ENCODE data around the gene ZNF473.

The ZNF473 gene

DNA sequence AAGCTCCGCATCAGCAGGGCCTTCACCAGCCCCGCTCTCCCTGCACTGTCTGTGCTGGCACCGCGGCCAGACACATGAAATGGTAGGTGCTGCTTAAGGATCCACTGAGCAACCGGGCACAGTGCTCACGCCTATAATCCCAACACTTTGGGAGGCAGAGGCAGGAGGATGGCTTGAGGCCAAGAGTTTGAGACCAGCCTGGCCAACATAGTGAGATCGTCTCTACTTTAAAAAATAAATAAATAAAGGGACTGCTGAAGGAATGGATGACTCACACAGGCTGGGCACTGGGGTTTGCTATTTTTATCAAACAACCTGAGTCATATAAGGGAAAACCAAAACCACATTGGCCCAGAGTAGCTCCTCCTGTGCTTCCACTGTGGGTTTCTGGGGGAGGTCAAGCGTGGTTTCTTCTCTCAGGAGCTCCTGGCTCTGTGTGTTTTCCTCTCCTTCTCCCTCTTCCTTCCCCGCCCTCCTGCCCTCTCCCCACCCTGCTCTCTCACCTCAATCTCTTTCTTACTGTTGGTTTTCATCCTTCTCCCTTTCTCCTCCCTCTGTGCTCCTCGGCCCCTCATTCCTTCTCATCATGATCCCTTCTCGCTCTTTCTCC, 21.9 kb upstream of the ZNF473 start:
- DNase-seq (ENCODE audit: low spot score), result peak; percentile 31

DNA sequence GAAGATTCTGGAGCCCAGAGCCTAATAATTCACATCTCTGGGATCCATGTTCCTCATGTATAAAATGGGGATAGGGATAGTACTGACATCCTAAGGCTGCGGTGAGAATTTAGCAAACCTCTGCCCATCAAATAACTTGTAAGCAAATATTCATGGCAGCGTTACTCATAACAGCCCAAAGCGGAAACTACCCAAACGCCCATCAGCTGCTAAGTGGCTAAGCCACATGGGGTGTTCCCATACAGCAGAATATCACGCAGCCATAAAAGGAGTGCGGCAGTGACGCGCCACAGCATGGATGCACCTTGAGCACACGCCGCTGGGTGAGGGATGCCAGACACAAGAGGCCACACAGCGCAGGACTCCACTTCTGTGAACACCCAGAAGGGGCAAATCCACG, 20.4 kb upstream of the ZNF473 start:
- no peak for DNase-seq (ENCODE audit: low spot score)

DNA sequence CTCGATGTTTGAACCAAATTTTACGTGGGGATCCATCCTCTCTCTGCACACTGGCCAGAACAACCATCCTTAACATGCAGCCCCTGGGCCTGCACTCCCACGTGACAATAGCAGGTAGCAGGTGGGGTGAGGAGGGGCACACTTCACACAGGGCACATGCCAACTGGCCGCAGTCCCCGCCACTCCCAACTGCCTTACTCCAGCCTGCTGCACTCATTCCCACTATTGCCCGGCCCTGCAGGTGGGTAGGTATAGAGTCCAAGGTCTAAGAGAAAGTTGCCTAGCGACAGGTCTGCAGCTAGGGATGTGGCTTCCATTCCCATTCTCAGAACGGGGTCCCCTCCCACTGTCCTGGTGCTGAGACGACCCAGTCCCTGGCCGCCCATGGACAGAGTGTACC, 18.6 kb upstream of the ZNF473 start:
- no peak for DNase-seq (ENCODE audit: low spot score)

DNA sequence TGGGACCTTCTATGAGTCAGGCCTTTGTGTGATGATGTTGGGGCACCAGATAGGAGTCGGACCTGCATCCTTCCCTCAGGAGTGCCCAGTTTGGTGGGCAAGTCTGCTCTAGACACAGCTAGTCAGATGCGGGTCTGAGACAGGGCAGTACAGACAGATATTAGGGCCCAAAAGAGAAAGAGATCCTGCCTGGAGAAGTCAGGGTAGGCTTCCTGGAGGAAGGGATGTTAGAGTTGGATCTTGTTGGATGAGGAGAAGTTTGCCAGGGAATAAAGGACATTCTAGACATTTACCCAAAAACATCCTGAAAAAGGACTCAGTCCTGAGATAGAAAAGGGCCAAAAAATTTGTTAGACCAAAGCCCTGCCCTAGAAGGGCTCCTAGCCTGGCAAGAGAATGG, 17.9 kb upstream of the ZNF473 start:
- DNase-seq (ENCODE audit: low spot score), result no peak

DNA sequence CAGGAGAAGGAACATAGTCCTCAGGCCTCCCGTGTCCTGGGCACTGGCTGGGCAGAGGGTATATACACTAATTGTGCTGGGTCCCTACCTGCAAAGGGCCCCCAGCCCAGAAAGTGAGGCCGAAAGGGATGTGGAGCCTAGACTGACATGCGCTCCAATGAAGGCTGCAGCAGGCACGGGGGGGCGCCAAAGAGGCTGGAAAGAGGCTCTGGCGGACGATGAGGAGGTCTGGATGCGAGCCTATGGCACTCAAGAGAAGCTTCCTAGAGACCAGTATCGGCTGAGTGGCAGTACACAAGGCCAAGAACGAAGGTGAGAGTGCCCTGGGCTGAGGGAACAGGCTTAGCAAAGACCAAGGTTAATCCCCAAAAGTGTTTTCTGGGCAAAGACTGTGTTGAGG, 17.3 kb upstream of the ZNF473 start:
- DNase-seq (ENCODE audit: low spot score), result no peak

DNA sequence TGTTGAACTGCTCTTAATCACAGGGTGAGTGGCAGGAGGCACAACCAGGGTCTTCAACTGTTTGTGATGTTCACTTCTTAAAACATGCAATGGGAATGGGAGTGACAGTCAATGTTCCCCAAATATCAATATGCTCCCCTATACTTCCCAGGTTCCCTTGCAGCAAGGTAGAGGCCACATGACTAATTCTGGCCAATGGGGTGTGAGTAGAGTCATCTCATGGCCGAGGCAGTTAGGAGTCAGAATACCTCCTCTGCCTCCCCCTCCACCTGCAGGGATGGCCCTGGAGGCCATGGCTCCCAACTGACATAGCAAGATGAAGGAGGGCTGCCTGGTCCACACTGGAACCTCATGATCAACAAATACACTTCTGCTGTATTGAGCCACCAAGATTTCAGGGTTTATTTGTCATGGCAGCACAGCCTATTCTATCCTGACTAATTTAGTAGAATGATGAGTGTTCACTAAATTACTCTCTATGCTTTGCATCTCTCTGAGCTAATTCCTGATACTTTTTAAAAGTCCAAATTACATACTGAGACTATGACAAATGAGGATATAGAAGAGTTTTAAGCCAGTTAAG, 9.5 kb upstream of the ZNF473 start:
- no peak for DNase-seq (ENCODE audit: low spot score)

DNA sequence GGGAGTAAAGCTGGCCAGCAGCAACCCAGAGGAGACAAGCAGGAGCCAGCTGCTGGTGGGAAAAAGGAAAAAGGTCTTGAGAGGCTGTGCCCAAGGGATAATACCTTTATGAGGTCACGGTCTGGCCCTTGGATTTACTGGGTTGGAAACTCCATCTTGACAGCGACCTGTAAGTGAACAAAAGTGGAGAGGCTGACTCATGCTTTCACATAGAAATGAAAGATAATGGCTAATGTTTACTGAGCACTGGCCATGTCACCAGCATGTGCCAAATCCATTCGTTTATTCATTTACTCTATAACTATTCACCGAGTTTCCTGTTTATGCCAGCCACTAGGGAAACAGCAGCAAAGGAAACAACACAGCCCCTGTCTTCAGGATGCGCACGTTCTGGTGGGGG, 5.3 kb upstream of the ZNF473 start:
- DNase-seq (ENCODE audit: low spot score), result no peak

DNA sequence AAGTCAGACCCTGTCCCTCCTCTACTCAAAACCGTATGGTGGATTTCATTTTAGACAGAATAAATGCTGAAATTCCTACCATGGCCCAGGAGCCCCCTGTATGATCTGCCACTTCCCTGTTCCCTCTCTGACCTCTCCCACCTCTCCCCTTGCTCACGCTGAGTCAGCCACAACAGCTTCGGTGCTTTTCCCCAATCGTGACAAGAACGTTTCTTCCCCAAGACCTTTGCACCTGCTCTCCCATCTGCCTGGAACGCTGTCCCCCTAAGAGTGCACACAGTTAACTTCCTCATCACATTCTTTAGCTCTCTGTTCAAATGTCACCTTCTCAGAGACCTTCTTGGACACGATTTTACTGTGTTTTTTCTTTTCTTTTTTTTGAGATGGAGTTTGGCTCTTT, 3.0 kb upstream of the ZNF473 start:
- no peak for DNase-seq (ENCODE audit: low spot score)

DNA sequence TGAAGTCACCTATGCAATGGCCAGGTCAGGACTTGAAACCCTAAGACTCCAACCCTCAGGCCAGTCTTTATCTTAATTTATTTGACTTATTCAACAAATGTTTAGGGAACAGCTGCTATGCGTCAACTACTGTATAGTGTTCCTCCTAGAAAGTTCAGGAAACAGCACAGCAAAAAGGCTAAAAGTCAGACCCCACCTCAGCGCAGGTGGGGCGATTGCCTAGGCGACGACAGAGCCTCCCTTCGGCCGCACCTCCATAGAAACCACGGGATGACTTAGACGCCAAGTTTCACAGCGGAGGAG, 1.1 kb upstream of the ZNF473 start:
- DNase-seq (ENCODE audit: low spot score), result no peak

DNA sequence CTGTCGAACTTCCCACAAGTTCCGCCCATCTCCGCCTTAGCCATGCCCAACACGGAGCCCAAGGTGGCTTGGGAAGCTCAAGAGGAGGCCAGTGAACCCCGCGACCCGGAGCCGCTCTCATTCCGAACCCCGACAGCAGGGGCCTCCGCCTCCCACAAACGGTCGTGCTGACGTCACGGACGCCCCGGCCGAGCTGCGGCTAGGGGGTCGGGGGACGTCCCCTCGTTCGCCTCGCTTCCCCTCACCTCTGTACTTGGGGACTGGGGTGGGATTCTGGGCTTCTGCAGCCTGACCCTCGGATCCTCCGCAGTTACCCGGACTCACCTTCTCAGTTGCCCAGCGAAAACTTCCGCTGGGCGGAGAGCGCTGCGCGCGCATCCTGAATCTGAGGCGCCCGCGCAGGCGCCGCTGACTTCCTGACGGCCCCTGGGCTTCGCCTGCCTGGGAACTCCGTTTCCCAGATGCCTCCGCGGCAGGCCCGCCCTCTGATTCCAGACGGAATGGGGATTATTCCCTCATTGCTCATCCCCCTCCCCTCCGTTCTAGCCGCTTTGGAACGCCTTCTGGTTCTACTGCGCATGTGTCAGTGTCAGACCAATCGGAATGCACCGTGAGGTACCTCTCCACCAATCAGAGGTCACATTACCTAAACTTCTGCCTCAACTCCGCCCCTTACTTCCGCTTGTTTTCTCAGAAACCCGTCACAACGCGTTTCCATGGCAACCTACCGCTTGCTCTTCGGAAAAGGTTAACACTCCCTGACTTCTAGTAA, 597 bp upstream of the ZNF473 start, which contains the start of gene VRK3:
VRK3 (minus strand) TSS at position 351 of the 772 bp plus-strand sequence. CDS start 9,210 bp downstream, outside the sequence.
- peak; percentile 100 for DNase-seq (ENCODE audit: low spot score)

DNA sequence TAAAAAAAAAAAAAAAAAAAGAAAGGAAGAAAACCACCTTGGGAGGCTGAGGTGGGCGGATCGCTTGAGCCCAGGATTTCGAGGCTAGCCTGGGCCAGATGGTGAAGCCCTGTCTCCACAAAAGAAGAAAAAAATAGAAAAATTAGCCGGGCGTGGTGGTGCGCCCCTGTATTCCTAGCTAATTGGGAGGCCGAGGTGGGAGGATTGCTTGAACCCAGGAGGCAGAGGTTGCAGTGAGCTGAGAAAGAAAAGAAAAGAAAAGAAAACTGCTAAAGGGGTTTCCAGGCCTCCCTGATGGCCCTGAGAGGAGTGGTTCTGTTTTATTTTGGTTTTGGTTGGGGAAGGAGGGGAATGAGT, 723 bp downstream of the ZNF473 start:
- no peak for DNase-seq (ENCODE audit: low spot score)

DNA sequence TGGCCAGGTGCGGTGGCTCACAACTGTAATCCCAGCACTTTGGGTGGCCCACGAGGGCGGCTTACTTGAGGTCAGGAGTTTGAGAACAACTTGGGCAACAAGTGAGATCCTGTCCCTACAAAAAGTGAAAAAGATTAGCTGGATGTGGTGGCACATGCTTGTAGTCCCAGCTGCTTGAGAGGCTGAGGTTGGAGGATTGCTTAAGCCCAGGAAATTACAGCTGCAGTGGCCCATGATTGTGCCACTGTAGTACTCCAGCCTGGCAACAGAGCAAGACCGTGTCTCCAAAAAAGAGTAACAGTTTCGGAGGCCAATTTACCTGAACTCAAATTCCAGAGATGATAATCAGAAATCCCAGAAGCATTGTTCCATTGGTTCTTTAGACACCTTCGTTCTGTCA, 4.4 kb downstream of the ZNF473 start:
- DNase-seq (ENCODE audit: low spot score), result no peak

DNA sequence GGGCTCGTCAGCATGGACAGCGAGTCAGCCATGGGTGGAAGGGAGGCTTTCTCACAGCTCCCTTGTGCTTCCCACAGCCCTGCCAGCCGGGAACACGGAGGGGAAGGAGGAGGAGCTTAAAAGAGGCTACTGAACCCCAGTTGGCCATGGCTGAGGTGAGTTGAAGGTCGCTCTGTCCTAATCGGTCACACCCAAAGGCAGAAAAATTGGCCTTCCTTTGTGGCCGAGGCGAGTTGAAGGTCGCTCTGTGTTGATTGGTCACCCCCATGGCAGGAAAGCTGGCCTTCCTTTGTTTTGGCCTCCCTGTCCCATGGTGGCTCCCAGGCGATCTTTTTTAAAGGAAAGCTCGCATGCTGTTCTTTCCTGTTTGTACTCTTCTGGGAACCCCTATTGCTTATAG, 5.1 kb downstream of the ZNF473 start:
- DNase-seq (ENCODE audit: low spot score), result no peak

DNA sequence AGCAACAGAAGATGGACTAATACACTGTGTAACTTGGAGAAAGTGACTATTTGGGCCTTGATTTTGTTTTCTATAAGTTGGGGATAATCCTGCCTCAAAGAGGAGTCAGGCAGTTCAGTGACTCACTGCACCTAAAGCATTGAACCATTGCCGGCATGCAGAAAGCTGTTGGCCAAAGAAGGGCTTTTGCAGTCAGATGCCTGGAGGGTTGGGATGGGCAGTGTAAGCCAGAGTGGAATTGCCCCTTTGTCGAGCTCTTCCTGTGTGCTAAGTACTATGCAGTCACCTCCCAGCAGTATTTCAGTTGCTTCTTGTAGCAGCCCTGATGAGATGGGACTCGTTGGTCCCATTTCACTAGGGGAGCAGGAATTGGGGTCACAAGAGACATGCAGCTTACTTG, 11.1 kb downstream of the ZNF473 start:
- DNase-seq (ENCODE audit: low spot score), result no peak

DNA sequence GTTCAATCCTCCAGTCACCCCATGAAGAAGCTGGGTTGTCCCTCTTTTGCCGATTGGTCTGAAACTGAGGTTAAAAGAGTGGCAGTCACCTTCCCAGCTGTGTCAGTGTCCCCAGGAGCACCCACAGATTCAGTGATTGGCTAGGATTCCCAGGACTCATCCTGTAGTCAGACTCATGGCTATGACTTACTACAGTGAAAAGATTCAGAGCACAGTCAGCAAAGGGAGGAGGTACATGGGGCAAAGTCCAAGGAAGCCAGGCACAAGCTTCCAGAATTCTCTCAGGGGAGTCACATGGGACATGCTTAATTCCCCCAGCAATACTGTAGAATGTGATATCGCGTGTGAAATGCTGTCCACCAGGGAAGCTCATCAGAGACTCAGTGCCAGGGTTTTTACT, 14.2 kb downstream of the ZNF473 start:
- no peak for DNase-seq (ENCODE audit: low spot score)

DNA sequence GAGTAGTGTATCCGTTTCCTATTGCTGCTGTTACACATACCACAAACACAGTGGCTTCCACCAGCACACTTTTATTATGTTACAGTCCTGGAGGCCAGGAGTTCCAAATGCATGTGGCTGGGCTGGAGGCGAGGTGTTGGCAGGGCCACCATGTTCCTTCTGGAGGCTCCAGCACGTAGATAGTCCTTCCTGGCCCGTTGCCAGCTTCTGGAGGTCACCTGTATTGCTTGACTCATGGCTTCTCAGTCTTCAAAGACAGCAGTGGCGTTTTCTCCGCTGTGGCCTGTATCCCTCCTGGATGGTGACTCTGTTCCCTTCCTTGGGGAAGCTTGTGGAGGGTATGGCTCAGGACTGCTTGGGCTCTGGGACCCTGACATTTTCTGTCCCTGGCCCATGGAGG, 15.2 kb downstream of the ZNF473 start:
- DNase-seq (ENCODE audit: low spot score), result no peak

DNA sequence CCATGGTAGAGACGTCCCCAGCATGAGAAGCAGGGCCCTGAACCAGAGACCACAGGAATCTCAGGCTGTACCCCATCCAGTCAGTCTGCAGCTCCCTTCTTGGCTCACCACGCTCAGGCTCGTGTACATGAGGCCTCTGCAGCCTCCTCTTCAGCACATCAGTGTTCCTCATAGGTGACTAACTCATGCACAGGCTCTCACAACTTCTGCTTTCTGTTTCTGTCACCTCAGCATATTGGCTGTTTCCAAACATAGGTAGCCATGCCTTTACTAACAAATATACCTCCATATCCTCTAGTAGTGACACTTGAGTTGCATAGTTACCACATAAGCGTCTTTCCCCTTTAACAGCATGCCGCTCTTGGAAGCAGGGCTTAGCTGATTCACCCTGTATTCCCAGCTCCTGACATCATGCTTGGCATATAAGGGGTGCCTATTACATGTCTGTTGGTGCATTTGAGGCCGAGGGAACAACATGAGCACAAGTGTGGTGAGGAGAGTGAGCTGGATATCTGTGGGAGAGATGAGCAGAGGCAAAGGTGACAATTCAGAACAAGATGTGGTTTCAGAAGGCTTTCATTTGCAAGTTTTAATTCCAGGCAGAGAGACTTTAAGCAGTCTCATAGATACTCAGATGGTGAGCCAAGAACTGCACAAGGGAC, 16.7 kb downstream of the ZNF473 start:
- no peak for DNase-seq (ENCODE audit: low spot score)

DNA sequence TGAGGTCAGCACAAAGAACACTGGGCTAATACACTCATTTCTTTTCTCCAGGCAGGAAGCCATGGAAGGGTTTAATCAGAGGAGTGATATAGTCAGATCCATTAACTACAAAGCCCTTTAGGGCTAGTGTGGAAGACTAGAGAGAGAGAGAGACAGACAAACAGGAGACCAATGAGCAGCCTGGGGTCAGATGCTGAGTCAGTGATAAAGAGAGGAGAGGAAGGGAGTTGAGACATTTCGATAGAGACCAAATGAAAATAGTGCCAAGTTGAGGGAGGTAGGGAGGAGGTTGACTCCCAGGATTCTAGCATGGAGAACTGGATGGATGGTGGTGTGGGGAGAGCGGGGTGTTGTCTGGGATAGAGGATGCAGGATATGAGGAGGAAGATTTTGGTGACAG, 18.2 kb downstream of the ZNF473 start:
- no peak for DNase-seq (ENCODE audit: low spot score)

DNA sequence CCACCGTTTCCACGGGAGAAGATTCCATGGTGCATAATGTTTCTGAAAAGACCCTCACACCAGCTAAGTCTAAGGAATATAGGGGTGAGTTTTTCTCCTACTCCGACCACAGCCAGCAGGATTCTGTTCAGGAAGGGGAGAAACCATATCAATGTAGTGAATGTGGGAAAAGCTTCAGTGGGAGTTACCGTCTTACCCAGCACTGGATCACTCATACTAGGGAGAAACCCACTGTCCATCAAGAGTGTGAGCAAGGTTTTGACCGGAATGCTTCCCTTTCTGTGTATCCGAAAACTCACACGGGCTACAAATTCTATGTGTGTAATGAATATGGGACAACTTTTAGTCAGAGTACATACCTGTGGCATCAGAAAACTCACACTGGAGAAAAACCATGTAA, 19.1 kb downstream of the ZNF473 start:
- DNase-seq (ENCODE audit: low spot score), result no peak

DNA sequence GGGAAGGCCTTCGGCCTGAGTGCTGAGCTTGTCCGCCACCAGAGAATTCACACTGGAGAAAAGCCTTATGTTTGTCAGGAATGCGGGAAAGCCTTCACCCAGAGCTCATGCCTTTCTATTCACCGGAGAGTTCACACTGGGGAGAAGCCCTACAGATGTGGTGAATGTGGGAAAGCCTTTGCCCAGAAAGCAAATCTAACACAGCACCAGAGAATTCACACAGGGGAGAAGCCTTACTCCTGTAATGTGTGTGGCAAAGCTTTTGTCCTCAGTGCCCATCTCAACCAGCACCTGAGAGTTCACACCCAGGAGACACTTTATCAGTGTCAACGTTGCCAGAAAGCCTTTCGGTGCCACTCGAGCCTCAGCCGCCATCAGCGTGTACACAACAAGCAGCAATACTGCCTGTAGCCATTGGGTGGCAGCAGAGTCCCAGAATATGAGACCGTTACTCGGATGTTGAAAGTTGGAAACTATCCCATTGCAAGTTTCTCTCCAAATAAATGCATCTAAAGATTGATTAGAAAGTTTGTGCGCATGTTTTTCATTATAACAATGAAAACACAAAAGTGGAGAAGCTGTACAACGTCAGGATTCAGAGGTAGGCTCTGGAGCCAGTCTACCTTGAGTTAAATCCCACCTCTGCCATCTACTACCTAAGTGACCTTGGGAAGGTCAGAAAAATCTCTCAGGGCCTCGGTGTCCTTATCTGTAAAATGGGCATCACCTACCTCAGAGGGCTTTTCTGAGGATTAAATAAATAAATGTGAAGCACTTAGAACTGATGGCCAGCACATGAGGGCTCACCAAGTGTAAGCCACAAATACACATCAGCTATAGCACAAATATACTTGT, 21.1 kb downstream of the ZNF473 start:
- peak; percentile 68 for DNase-seq (ENCODE audit: low spot score)

DNA sequence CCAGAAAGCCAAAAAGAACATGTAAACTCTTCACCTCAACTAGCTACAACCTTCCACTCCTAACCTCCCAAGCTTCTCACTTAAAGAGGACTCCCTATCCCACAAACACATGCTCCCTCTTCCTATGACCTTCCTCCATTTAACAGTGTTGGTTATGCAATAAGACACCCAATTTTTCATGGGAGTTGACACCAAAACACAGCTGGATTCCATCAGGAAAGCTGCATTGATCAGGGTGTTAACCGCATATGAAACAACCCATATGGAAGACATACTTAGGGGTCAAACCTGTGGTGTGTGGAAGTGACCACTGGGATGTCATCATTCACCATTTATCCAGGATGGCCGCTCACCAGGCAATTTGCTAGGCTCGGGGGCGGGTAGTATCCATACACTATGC, 21.9 kb downstream of the ZNF473 start:
- DNase-seq (ENCODE audit: low spot score), result no peak

Measured in CD4-positive, alpha-beta T cell treated with Interleukin-15 for 4 hours (primary cell).